ENCODE data around the gene TES. TPM values are rescaled to one million over a fixed set of nuclear protein-coding genes. Genes with fewer than 3 reads are reported as not detected.

The TES gene
- total RNA-seq, 6 experiments from 2014 or later: 6.0 to 22.3 (median 12.5) TPM

- no peak for ATAC-seq
- Histone ChIP-seq H3K27me3 (no peaks in the 10 kb centered on the region), H3K36me3 (no peaks in the 10 kb centered on the region), H3K4me3 (no peak overlapping the region), H3K27ac (no peak overlapping the region), H3K4me1 (no peaks in the 10 kb centered on the region), H3K9me3 (no peaks in the 10 kb centered on the region)
- intact Hi-C loops (cut with DNase I): loop anchor here (10.0 kb wide), 2 partner anchors 255 to 315 kb away; partner anchors contain the start of gene CAV1 (in 1 of the 2)
- TF ChIP-seq CTCF (IDR thresholded peaks at IDR 0.05) (no peak), POLR2A (IDR thresholded peaks at IDR 0.05) (no peak)
- 89% methylated on average over 4 of the region's 4 CpGs for WGBS (ENCODE audit: insufficient coverage, low coverage, low lambda C conversion rate, missing lambda C conversion rate)
- no peak for DNase-seq
Measured at GRCh38 chr7:116269466-116269865, 59.1 kb downstream of the TES start.

- intact Hi-C loops (cut with DNase I): no loop called here
Measured at GRCh38 chr7:116271161-116271913, 61.0 kb downstream of the TES start.

GRCh38 chr7:116271963-116272886 is 61.9 kb downstream of the TES start:
- Histone ChIP-seq H3K36me3 (no peaks in the 10 kb centered on the region), H3K27me3 (no peaks in the 10 kb centered on the region), H3K9me3 (no peaks in the 10 kb centered on the region), H3K4me1 (no peaks in the 10 kb centered on the region), H3K4me3 (no peak overlapping the region), H3K27ac (no peak overlapping the region)
- TF ChIP-seq CTCF (IDR thresholded peaks at IDR 0.05) (no peak), POLR2A (IDR thresholded peaks at IDR 0.05) (no peak)
- DNase-seq: no peak
- ATAC-seq: peak in 3 of 4 donors; percentile 23 to 90 (median 52)
- WGBS (ENCODE audit: insufficient coverage, low coverage, low lambda C conversion rate, missing lambda C conversion rate): 72% methylated on average over 4 of the region's 4 CpGs
- intact Hi-C loops (cut with DNase I): no loop called here

More at GRCh38 chr7:116271161-116271913, 61.0 kb downstream of the TES start:
- WGBS (ENCODE audit: insufficient coverage, low coverage, low lambda C conversion rate, missing lambda C conversion rate): 57% methylated on average over 5 of the region's 5 CpGs
- Histone ChIP-seq H3K27me3 (no peaks in the 10 kb centered on the region), H3K27ac (no peak overlapping the region), H3K9me3 (no peaks in the 10 kb centered on the region), H3K4me3 (no peak overlapping the region), H3K36me3 (no peaks in the 10 kb centered on the region), H3K4me1 (no peaks in the 10 kb centered on the region)
- ATAC-seq: peak in 1 of 4 donors; percentile 59
- DNase-seq: no peak
- TF ChIP-seq POLR2A (IDR thresholded peaks at IDR 0.05) (no peak), CTCF (IDR thresholded peaks at IDR 0.05) (no peak)

DNA sequence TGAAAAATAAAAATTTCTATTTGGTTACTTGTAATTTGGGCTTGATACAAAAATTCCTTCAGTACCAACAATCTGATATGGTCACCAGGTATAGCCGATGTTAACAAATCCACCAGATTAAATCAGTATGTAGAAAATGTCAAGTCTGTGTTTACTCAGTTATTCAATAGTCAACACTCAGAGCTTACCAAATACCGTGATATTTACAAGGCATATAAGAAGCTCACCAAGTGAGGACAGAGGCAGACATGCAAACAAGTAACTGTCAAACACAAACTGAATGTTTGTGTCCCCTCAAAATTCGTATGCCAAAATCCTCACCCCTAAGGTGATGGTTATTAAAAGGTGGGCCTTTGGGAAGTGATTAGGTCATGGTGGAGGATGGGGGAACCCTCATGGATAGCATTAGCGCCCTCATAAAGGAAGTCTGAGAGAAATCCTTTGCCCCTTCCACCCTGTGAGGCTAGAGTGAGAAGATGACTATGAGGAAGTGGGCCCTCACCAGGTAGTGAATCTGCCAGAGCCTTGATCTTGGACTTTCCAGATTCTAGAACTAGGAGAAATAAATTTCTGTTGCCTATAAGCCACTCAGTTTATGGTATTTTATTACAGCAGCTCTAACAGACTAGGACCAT is 63.1 kb downstream of the TES start:
- no peaks in the 10 kb centered on the region for H3K9me3 ChIP-seq
- ATAC-seq (peak in 1 of 4 donors; percentile 68), DNase-seq (no peak)
- no peak overlapping the region for H3K4me3 ChIP-seq
- no peaks in the 10 kb centered on the region for H3K36me3 ChIP-seq
- H3K27ac ChIP-seq: no peak overlapping the region
- intact Hi-C loops (cut with DNase I): no loop called here
- 10% methylated on average over 4 of the region's 4 CpGs for whole genome bisulfite sequencing (ENCODE audit: insufficient coverage, low coverage, low lambda C conversion rate, missing lambda C conversion rate)
- H3K4me1 ChIP-seq: no peaks in the 10 kb centered on the region
- TF ChIP-seq CTCF (IDR thresholded peaks at IDR 0.05): no peak
- no peak for TF ChIP-seq POLR2A (IDR thresholded peaks at IDR 0.05)
- H3K27me3 ChIP-seq: no peaks in the 10 kb centered on the region

Data from right lobe of liver (tissue), 6 donors.